ENCODE measurements around the gene PRCC. TPM values are rescaled to one million over a fixed set of nuclear protein-coding genes. Genes with fewer than 3 reads are reported as not detected.
A peak's percentile ranks its signal among the peaks of the same experiment; 100 is the strongest.

Gene PRCC
- total RNA-seq, 2 experiments from 2014 or later, result 49.5 to 50.0 TPM

DNA sequence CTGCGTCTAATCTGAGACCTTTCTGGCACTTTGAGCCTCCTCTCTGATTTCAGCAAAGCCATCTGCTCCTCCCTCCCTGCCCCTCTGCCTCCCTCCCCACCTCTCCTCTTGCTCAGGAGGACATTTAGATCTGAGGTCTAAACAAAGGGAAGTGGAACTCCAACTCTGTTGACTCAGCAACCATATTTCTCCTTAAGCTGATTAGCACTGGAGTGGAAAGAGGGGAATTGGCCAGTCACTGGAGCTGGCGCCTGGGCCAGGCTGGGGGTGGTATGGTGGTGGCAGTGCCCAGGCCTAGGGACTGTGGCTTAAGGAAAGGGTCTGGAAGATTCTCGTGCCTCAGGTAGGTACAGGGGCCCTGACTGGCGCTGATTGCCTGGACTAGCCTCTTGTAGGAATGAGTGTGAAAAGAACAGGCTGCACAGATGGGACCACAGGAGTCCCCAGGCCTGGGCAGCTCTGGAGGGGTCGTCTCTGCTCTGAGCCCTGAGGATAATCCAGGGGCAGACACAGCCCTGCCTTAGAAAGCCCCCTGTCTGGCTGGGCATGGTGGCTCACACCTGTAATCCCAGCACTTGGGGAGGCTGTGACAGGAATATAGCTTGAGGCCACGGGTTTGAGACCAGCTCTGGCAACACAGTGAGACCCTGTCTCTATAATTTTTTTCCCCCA is 37.4 kb downstream of the PRCC start:
- POLR2A ChIA-PET, result no interaction called here
- Mint-ChIP-seq H3K36me3 (ENCODE audit: low read depth) (peaks cover 67% of the 10 kb centered on the region), H3K27me3 (no peaks in the 10 kb centered on the region), H3K27ac (peak overlapping the region; percentile 65), H3K9me3 (no peaks in the 10 kb centered on the region), H3K4me1 (ENCODE audit: low read depth) (peaks cover 24% of the 10 kb centered on the region), H3K4me3 (no peak overlapping the region)
- Histone ChIP-seq H3K27ac (ENCODE audit: low read depth in 1 of 2, low read length in 2 of 2) (peak overlapping the region in 1 of 2 donors; percentile 30), H3K4me3 (ENCODE audit: low read length) (no peak overlapping the region), H3K36me3 (ENCODE audit: insufficient read depth, low read length) (peaks cover 63% of the 10 kb centered on the region), H3K9me3 (ENCODE audit: control insufficient read depth in 1 of 2, insufficient read depth in 1 of 2, low read length in 2 of 2) (no peaks in the 10 kb centered on the region), H3K27me3 (ENCODE audit: control insufficient read depth in 1 of 2, insufficient read depth in 2 of 2, low read length in 2 of 2) (no peaks in the 10 kb centered on the region), H3K4me1 (ENCODE audit: insufficient read depth, low read length) (peaks cover 65% of the 10 kb centered on the region)
- intact Hi-C loops (cut with DNase I, micrococcal nuclease), result no loop called here
- CTCF ChIA-PET, result interaction anchor here (1.1 to 3.1 kb wide), 4 partner anchors 34 to 85 kb away, joined by 3 to 21 read pairs (median 6); partner anchors contain the start of gene NTRK1
- no peak for ATAC-seq (ENCODE audit: poor library complexity)
- TF ChIP-seq, protein P1, sequence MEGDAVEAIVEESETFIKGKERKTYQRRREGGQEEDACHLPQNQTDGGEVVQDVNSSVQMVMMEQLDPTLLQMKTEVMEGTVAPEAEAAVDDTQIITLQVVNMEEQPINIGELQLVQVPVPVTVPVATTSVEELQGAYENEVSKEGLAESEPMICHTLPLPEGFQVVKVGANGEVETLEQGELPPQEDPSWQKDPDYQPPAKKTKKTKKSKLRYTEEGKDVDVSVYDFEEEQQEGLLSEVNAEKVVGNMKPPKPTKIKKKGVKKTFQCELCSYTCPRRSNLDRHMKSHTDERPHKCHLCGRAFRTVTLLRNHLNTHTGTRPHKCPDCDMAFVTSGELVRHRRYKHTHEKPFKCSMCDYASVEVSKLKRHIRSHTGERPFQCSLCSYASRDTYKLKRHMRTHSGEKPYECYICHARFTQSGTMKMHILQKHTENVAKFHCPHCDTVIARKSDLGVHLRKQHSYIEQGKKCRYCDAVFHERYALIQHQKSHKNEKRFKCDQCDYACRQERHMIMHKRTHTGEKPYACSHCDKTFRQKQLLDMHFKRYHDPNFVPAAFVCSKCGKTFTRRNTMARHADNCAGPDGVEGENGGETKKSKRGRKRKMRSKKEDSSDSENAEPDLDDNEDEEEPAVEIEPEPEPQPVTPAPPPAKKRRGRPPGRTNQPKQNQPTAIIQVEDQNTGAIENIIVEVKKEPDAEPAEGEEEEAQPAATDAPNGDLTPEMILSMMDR (IDR thresholded peaks at IDR 0.05), result no peak
- DNase-seq, result peak in 1 of 14 experiments; percentile 32

DNA sequence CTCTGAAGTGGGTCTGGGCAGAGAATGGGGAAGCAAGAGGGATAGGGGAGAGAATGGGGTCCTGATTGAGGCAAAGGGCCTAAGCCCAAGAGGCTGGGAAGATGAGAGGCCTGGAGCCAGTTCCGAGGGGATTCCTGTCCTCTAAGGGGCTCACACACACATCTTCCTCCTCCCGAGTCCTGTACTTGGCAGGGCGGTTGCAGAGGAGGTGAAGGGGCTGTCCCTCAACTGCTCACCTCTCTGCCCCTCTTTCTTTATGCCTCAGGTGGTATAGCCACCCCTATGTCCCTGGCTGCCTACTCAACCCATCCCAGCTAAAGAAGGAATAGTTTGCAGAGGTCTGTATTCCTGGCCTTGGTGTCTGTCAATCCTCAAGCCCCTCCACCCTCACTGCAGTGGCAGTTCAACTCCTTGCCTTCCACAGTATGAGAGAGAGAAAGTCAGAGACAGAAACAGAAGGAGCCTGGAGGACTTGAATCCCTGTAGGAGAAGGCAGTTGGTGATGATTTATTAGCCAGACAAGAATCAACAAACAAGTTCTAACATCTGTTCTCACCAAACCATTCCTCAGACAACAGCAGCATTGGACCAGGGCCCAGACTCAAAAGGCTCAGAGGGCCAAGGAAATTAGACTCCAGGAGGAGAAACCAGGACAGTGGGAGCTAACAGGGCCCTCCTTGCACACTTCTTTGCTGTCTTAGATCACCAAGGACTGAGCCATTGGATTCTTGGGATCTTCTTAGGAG is 38.6 kb downstream of the PRCC start:
- no peak overlapping the region for H3K4me3 Mint-ChIP-seq
- Histone ChIP-seq H3K4me3 (ENCODE audit: low read length) (no peak overlapping the region), H3K9me3 (ENCODE audit: control insufficient read depth in 1 of 2, insufficient read depth in 1 of 2, low read length in 2 of 2) (no peaks in the 10 kb centered on the region), H3K36me3 (ENCODE audit: insufficient read depth, low read length) (peaks cover 58% of the 10 kb centered on the region), H3K27ac (ENCODE audit: low read depth in 1 of 2, low read length in 2 of 2) (no peak overlapping the region), H3K4me1 (ENCODE audit: insufficient read depth, low read length) (peaks cover 59% of the 10 kb centered on the region), H3K27me3 (ENCODE audit: control insufficient read depth in 1 of 2, insufficient read depth in 2 of 2, low read length in 2 of 2) (no peaks in the 10 kb centered on the region)
- peaks cover 26% of the 10 kb centered on the region for H3K4me1 Mint-ChIP-seq (ENCODE audit: low read depth)
- no peaks in the 10 kb centered on the region for H3K9me3 Mint-ChIP-seq
- ChIA-PET CTCF (interaction anchor here (0.6 to 3.1 kb wide), 5 partner anchors 17 to 84 kb away, joined by 3 to 21 read pairs (median 3); partner anchors contain the start of gene NTRK1), POLR2A (interaction anchor here (1.2 kb wide), 1 partner anchor 10 kb away, joined by 4 read pairs; no protein-coding TSS in a partner anchor)
- no peaks in the 10 kb centered on the region for H3K27me3 Mint-ChIP-seq
- ATAC-seq (ENCODE audit: poor library complexity) (no peak), DNase-seq (no peak)
- intact Hi-C loops (cut with DNase I, micrococcal nuclease), result no loop called here
- H3K36me3 Mint-ChIP-seq (ENCODE audit: low read depth), result peaks cover 58% of the 10 kb centered on the region
- peak overlapping the region; percentile 48 for H3K27ac Mint-ChIP-seq
- TF ChIP-seq, protein P1 (IDR thresholded peaks at IDR 0.05), result no peak

DNA sequence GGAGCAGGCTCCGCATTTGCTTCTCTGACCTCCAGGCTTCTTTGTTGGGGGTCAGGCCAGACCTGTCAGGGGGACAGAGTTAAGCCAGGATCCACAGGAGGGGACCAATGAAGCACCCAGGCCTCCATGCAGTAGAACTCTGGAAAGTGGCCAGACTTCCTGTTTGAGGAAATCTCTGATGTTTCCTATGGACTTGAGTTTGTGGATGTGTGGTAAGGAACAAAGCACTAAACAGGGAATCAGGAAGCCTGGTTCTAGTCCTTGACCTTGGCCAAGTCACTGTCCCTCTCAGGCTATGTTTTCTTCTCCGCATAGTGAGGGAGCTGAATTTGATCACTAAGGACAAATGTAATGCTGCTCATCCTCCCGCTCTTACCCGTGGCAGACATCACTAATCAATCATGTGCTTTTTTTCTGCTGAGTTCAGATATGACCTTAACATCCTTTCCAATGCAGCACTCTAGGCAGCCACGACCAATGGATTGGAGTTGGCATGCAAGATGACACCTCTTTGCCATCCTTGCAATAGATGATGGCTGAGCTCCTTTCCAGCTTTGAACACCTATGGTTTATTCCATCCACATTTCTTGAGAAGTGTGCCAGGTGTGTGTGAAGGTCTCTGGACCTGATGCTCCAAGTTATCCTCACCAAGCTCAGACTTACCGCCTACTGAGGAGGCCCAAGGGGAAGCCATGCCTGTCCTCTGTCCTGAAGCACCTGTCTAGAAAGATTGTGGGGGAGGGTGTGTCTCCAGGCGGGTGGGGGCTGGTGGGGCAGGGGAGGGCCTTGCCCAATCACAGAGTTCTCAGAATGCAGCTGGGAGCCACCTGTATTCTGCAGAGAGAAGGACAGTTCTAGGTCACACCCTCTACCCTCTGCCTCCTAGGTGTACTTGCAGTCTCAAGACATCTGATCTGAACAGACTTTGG is 39.4 kb downstream of the PRCC start:
- Histone ChIP-seq H3K9me3 (ENCODE audit: control insufficient read depth in 1 of 2, insufficient read depth in 1 of 2, low read length in 2 of 2) (no peaks in the 10 kb centered on the region), H3K4me1 (ENCODE audit: insufficient read depth, low read length) (peaks cover 59% of the 10 kb centered on the region), H3K27me3 (ENCODE audit: control insufficient read depth in 1 of 2, insufficient read depth in 2 of 2, low read length in 2 of 2) (no peaks in the 10 kb centered on the region), H3K36me3 (ENCODE audit: insufficient read depth, low read length) (peaks cover 58% of the 10 kb centered on the region), H3K27ac (ENCODE audit: low read depth in 1 of 2, low read length in 2 of 2) (peak overlapping the region in 1 of 2 donors; percentile 34), H3K4me3 (ENCODE audit: low read length) (no peak overlapping the region)
- H3K27me3 Mint-ChIP-seq, result no peaks in the 10 kb centered on the region
- DNase-seq (peak in 1 of 14 experiments; percentile 12), ATAC-seq (ENCODE audit: poor library complexity) (no peak)
- no peak overlapping the region for H3K4me3 Mint-ChIP-seq
- ChIA-PET POLR2A (interaction anchor here (1.1 to 1.2 kb wide), 2 partner anchors 9 to 53 kb away, joined by 3 to 4 read pairs; no protein-coding TSS in a partner anchor), CTCF (interaction anchor here (0.6 to 3.1 kb wide), 3 partner anchors 16 to 53 kb away, joined by 3 to 21 read pairs (median 9); partner anchors contain the start of gene NTRK1)
- H3K9me3 Mint-ChIP-seq, result no peaks in the 10 kb centered on the region
- intact Hi-C loops (cut with DNase I, micrococcal nuclease), result no loop called here
- H3K36me3 Mint-ChIP-seq (ENCODE audit: low read depth), result peaks cover 58% of the 10 kb centered on the region
- TF ChIP-seq, protein P1 (IDR thresholded peaks at IDR 0.05), result no peak
- H3K4me1 Mint-ChIP-seq (ENCODE audit: low read depth), result peaks cover 26% of the 10 kb centered on the region
- peak overlapping the region; percentile 56 for H3K27ac Mint-ChIP-seq

Data from CD4-positive, alpha-beta T cell (primary cell).